Fibroblast of skin of scalp (primary cell): Measurements from ENCODE around the gene ACAP1.
"Not testable (repeated sequence)": the region's sequence is repeated elsewhere in the genome, so short reads cannot be mapped to it uniquely, and the experiment has no call there.

Experiments
- DNase-seq: peaks from one replicate; pipeline ENCODE4 v3.0.0-alpha.2; 2013

Gene ACAP1

DNA sequence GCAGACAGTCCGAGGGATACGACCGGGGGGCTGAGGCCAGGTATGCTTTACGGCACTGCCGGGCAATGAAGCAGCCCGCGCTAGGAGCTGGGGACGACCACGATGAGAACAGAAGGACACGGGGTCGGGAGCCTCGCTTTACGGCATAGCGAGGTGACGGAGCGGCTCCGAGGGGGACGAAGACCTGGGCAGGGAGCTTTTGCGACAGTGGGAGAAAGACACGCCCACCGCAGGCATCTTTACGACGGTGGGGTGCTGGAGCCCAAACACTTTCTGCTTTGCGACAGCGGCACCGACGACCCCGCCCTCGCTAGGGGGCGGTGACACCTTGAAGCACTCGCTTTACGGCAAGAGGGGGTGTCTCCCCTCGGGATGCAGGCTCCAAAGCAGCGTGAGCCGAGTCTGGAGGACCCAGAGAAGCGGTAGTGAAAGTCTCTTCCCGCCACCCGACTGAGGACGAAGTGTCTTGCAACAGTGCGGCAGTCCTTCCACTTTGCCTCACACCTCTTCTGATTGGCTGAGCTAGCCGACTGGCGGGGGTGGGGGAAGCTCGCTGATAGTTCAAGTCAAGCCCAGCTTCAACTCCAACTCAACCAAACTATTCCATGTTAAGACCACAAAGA lies 6.8 kb upstream of the ACAP1 start:
- peak; percentile 100 for DNase-seq

DNA sequence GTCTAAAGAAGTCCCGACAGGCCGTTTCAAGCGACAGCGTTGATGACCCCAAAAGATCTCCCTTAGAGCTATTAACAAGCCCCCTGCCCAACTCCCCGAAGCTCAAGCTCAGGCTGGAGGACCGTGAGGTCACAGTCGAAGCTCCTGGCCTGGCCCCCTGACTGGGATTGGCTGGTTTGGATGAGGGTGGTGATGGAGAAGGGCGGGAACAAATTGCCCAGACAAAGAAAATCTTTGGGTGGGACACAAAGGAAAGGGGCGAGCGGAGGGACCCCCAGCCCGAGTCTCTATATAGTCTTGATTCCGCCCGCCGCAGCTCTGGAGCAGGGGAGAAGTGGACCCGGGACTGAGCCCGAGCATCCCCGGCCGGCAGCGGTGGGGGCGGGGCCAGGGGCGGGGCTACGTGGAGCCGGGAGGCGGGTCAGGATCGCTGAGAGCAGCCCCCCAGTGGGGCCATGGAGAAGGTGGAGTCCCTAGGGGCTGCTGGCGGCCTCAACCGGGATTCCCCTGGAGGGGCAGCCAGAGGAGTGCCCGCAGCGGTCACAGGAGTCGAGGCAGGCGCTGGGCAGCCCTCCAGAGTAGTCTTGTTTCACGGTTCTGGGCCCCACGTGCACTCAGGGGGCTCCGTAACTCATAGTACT lies 6.2 kb upstream of the ACAP1 start:
- peak; percentile 81 for DNase-seq

DNA sequence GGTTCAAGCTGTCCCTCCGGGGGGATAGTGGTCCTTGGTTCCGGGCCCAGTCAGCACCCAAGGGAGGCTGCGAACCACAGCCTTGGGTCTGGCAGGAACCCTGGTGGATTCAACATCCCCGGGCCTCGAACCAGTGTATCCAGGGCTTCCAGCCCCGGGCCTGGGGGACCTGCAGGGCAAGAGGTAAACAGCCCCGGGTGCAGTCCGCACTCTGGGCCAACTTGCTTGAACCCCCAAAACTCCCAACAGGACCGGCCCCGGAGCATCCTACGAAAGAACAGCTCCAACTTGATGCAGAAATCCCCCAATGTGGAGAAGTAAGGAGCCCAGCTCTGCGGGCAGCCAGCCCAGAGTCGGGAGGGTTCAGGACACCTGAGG lies 5.7 kb upstream of the ACAP1 start:
- DNase-seq: no peak

DNA sequence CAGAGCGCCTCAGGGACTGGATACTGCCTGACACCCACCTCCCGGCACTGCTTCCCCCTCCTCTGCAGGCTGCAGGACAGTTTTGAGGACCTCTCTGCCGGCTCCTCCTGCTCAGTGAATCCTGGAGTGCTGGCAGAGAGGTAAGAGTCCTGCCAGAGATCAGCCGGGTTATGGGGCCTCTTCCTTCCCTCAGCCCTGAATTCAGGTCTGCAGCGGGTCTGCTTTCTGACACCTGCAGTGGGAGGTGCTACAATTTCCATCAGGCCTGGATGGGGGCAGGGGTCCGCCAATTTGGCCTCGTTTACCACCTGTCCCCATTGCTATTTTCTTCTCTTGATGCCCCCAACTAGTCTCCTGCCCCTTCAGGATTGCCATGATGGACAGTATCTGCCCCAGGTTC lies 4.2 kb upstream of the ACAP1 start:
- no peak for DNase-seq

DNA sequence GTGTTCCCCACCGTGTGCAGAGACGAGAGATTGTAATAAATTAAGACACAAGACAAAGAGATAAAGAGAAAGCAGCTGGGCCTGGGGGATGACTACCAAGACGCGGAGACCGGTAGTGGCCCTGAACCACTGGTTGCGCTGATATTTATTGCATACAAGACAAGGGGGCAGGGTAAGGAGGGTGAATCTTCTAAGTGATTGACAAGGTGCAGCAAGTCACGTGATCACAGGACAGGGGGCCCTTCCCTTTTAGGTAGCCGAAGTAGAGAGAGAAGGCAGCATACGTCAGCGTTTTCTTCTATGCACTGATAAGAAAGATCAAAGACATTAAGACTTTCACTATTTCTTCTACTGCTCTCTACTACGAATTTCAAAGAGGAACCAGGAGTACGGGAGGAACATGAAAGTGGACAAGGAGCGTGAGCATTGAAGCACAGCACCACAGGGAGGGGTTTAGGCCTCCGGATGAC lies 3.7 kb upstream of the ACAP1 start:
- not testable (repeated sequence) for DNase-seq

DNA sequence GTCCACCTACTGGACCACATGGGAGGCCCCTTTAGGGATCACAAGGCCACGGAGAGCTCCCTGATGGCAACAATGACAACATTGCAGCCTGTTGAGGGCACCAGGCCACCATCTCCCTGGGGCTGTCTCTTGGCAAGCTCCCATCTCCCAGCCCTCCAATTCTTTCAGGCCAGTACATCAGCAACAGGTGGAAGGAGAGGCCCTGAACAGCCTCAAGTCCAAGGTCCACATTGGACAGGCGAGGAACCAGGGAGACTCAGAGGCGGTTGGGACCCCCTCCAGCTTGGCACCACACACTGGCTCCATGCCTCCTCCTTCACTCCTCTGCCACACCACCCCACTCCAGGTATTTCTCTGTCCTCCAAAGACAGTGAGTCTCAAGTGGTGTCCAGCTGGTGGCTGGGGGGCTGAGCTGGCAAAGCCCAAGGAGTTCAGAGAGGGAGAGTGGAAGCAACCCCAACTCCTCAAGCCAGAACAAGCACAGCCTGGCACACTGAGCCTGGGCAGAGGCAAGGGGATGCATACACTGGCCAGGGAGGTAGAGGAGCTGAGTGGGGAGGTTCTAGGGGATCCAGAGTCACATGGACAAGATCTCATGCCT lies 1.3 kb upstream of the ACAP1 start:
- DNase-seq: no peak

DNA sequence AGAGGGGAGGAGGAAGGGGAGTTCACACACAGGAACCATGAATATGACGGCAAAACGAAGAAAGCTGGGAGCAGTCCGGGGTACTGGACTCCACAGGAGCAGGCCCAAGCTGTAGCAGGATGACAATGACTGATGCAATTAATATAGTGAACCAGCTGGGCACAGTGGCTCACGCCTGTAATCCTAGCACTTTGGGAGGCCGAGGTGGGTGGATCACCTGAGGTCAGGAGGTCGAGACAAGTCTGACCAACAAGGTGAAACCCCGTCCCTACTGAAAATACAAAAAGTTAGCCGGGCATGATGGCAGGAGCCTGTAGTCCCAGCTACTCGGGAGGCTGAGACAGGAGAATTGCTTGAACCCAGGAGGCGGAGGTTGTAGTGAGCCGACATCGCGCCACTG lies 564 bp upstream of the ACAP1 start:
- not testable (repeated sequence) for DNase-seq

DNA sequence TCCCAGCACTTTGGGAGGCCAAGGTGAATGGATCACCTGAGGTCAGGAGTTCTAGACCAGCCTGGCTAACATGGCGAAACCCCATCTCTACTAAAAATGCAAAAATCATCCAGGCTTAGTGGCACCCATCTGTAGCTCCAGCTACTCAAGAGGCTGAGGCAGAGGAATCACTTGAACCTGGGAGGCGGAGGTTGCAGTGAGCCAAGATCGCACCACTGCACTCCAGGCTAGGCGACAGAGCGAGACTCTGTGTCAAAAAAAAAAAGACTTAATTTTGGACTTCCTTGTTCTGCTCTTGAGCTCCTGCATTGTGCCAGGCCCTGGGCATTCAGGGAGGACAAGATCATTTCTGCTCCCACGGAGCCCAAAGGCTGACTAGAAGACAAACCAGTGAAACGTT lies 1.3 kb downstream of the ACAP1 start:
- not testable (repeated sequence) for DNase-seq

DNA sequence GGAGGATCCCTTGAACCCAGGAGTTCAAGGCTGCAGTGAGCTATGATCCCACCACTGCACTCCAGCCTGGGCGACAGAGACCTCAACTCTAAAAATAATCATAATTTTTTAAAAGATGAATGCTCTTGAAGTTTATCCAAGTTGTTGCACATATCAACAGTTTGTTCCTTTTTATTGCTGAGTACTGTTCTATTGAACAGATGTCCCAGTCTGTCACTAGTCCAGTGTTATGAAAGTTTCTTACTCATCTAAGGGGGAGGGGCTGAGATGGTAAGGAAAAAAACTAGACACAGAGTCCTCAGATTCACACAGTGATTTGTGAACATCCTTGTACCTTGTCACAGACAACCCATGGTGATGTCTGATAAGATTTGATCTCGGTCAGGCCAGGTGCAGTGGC lies 3.9 kb downstream of the ACAP1 start:
- no peak for DNase-seq

DNA sequence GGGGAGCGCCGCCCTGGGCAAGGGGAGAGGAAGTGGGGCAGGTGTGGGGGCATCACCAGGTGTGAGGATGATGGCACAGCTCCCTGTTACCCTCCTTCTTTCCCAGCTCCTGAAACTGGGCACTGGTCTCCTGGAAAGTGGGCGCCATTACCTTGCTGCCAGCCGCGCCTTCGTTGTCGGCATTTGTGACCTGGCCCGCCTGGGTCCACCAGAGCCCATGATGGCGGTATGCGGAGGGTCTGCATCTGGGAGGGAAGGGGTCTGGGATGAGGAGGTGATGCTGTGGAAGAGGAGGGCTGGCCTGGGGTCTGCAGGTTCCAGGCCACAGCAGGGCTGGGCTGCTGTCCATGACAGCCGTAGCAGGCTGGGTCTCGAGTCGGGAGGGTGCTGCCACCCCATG lies 5.5 kb downstream of the ACAP1 start:
- DNase-seq: no peak

DNA sequence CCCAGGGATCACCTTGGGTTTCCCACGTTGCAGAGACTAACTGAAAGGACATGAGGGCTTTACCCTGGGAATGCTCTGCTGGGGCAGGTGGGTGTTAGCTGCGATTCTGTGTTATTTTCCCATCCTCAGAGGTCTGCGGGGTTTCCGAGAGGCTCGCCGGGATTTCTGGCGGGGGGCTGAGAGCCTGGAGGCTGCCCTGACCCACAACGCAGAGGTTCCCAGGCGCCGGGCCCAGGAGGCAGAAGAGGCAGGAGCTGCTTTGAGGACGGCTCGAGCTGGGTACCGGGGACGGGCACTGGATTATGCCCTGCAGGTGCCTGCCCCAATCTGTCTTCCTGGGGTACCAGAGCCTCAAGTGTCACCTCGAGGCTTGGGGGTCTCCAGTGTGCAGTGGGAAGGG lies 6.9 kb downstream of the ACAP1 start:
- no peak for DNase-seq

DNA sequence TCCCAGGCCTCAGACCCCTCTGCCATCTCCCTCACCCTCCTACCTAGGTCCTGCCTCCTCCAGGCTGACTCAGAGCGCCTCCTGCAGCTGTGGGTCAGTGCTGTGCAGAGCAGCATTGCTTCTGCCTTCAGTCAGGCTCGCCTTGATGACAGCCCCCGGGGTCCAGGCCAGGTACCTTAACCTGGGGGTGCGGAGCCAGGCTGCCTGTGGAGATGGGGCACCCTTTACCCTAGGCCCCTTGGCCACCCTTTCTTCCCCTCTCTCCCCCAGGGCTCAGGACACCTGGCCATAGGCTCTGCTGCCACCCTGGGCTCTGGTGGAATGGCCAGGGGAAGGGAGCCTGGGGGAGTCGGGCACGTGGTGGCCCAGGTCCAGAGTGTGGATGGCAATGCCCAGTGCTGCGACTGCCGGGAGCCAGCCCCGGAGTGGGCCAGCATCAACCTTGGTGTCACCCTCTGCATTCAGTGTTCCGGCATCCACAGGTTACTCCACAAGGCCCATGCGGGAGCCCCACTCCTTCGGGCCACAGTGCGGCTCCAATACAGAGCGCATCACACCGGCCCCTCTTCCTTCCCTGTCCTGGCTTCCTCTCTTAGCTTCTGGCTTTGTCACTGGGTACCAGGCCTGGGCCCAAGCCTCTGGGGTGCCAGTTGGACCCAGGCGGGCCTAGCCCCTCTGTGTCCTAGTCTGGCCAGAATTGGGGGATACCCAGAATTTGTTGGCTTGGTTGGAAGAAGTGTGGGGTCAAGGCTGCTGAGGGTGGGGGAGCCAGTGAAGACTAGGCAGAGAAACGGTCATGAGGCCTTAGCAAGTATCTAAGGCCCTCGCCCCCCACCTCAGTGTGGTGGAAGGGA lies 10.7 kb downstream of the ACAP1 start:
- DNase-seq: no peak

DNA sequence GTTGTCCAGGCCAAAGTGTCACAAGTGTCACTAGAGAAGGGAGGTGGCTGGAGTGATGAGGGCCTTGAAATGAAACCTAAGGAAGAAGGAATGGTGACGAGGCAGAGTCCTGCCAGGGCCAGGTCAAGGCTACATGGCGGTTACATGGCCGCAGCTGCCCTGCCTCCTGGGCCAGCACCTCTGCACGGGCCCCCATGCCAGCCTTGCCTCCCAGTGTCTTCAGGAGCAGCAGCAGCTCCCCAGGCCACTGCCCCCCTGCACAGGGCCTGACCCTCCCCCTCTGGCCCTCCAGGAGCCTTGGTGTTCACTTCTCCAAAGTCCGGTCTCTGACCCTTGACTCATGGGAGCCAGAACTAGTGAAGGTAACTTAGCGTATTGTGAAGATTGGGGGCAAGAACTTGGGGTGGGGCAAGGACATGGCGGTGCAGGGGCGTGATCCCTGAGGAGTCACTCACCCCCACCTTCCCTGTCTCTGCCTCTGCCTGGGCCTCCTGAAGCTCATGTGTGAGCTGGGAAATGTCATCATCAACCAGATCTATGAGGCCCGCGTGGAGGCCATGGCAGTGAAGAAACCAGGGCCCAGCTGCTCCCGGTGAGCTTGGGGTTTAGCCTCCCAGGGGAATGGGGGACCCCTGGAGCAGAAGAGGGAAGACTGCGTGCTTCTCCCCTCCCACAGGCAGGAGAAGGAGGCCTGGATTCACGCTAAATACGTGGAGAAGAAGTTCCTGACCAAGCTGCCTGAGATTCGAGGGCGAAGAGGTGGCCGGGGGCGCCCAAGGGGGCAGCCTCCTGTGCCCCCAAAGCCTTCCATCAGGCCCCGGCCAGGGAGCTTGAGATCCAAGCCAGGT lies 11.5 kb downstream of the ACAP1 start:
- DNase-seq: no peak

DNA sequence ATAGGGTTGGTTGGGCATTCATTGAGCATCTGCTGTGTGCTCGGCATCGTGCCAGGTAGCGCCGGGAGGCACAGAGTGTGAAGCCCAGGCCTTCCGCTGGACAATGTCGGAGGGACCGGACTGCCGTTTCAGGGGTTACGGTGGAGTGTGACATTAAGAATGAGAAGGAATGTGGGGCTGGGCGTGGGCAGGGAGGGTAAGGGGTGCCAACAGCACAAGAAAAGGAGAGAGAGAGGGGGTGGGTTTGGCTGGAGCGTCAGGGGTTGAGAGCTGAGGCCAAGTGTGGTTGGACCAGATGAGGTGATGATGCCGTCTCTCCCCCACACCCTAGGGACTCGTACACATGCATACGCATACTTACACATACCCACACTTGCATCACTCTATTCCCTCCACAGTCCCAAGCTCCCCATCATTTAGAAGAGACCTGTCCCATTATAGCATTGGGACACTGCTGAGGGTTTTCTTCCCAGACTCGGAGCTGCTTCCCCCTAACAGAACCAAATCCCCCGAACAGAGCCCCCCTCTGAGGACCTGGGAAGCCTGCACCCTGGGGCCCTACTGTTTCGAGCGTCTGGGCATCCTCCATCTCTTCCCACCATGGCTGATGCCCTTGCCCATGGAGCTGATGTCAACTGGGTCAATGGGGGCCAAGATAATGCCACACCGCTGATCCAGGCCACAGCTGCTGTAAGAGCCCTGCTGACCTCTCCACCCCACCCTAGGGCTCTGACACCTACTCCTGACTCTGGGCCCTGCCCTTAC lies 12.3 kb downstream of the ACAP1 start:
- DNase-seq: peak; percentile 60

DNA sequence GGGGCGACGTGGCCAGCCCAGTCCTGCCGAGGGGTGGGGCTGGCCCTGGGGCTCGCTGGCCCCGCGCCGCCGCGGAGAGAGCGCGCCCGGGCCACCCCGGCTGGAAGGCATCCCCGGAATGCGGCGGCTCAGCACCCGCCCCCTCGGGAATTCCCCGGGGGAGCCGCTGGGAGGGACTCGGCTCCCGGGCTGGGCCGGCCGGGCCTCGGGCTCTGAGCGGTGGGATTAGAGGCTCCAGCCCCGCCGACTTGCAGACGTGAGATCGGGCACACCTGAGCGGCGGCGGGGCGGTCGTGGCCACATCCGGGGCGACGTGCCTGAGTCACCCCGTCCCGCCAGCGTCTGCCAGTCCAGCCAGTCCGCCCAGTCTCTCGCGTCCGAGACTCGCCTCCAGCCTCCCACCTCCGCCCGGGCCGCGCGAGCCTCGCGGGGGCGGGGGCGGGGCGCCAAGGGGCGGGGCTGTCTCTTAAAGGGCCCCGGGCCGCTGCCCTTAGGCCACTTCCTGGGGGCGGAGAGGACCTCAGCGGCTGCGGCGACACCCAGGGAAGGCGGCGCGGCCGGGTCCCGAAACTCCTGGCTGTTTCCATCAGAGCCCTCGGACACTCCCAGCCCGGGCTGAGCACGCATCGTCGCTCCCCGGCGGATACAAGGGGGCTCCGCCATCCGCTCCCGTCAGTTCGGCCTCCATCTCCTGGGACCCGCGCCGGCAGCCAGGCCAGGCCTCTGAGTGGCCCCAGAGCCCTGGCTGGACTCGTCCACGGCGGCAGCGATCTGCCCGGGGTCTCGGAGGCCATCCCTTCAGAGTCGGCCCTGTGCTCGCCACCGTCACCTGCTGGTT lies 15.6 kb downstream of the ACAP1 start, which contains the start of gene KCTD11:
Gene KCTD11, plus strand, starts transcription at position 498 of the 838 bp plus-strand sequence.
- DNase-seq: peak; percentile 98

DNA sequence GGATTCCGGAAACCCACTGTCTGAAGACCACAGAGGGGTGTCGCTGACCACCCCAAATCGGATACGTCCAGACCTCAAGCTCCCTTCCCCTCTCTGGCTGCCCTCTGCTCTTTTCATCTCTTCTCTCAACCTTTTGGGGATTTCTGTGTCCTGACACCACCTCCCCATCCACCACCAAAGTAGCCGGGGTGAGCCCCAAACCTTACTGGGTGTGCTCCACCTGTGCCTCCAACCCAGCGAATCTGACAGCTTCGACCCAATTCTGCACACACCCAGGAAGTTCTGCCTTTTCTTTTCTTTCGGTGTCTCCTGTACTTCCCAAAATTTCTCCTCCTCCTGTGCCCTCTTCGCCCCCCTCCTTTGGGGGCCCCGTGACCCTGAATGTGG lies 16.2 kb downstream of the ACAP1 start:
- DNase-seq: no peak

DNA sequence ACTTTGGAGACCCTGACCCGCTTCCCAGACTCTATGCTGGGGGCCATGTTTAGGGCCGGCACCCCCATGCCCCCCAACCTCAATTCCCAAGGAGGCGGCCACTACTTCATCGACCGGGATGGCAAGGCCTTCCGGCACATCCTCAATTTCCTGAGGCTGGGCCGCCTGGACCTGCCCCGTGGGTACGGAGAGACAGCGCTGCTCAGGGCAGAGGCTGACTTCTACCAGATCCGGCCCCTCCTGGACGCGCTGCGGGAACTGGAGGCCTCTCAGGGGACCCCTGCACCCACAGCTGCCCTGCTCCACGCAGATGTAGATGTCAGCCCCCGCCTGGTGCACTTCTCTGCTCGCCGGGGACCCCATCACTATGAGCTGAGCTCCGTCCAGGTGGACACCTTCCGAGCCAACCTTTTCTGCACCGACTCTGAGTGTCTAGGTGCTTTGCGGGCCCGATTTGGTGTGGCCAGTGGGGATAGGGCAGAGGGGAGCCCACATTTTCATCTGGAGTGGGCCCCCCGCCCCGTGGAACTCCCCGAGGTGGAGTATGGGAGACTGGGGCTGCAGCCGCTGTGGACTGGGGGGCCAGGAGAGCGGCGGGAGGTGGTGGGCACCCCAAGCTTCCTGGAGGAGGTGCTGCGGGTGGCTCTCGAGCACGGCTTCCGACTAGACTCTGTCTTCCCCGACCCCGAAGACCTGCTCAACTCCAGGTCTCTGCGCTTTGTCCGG lies 16.7 kb downstream of the ACAP1 start:
- DNase-seq: no peak

DNA sequence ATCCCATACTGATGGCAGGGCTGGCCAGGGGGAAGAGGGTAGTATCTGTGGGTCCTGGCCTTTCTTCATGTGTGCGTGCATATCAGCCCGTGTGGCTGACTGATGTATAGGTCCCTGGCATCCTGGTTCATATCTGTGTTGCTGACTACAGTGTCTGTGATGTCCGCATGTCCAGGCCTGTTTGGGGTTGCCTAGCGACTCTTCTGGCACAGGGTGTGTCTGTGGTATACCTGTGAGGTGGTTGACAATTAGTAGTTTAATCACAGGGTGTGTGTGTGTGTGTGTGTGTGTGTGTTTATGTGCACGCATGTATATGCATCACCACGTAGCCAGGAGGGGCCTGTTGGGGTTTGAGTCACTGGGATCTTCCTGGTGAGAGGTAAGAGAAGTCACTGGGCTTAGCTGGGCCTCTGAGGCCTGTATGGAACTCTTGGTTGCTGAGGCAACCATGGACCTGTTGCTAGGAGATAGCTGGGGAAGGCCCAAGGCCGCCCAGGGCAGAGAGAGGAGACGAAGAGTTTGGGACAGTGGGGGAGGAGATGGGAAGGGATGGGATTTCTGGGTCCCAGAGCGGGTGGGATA lies 18.0 kb downstream of the ACAP1 start:
- peak; percentile 55 for DNase-seq

DNA sequence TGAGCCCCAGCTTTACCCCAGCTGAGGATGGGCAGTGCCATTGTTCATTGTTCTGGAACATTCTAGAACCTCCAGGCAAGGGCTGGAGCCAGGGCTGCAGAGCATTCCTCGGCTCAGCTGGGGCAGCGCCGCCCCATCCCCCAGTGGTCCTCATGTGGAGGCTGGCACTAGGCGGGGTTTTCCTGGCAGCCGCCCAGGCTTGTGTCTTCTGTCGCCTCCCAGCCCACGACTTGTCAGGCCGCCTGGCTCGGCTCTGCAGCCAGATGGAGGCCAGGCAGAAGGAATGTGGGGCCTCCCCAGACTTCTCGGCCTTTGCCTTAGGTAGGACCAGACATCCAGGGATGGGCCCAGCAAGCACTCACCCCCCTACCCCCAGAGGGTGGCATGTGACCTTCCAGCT lies 18.7 kb downstream of the ACAP1 start, which contains the start of gene TMEM95:
Gene TMEM95, plus strand, starts transcription at position 104 of the 400 bp plus-strand sequence. Its CDS starts 49 bp downstream, at position 153.
- DNase-seq: peak; percentile 66
